ENCODE data around the gene KHDC1. TPM values are rescaled to one million over a fixed set of nuclear protein-coding genes. Genes with fewer than 3 reads are reported as not detected.
"Not testable (repeated sequence)": the region's sequence is repeated elsewhere in the genome, so short reads cannot be mapped to it uniquely, and the experiment has no call there.

The KHDC1 gene
- total RNA-seq, 2 experiments from 2014 or later = 6.8 to 7.4 TPM

DNA sequence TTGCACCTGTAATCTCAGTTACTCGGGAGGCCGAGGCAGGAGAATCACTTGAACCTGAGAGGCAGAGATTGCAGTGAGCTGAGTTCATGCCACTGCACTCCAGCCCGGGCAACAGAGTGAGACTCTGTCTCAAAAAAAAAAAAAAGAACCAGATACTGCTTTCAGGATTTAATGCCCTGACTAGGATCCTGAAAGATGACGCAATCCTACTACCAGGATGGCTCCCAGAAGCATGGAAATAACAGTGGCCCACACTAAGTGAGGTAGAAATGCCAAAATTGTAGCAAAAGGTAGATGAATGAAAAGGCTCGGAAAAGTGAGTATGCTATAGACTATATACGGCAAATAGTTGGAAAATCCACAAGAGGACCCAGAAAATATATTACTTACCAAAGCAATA, 23.8 kb upstream of the KHDC1 start:
- ChIA-PET CTCF (interaction anchor here (1.9 to 3.9 kb wide), 2 partner anchors 41 to 62 kb away, joined by 5 to 51 read pairs; no protein-coding TSS in a partner anchor), POLR2A (no interaction called here)
- no peak overlapping the region for H3K27ac Mint-ChIP-seq
- DNase-seq (no peak), ATAC-seq (no peak)
- H3K4me3 Mint-ChIP-seq = no peak overlapping the region
- no peaks in the 10 kb centered on the region for H3K27me3 Mint-ChIP-seq (ENCODE audit: low read depth)
- no peaks in the 10 kb centered on the region for H3K9me3 Mint-ChIP-seq (ENCODE audit: insufficient read depth)
- H3K4me1 Mint-ChIP-seq (ENCODE audit: low read depth) = no peaks in the 10 kb centered on the region
- H3K36me3 Mint-ChIP-seq (ENCODE audit: low read depth) = peaks cover 19% of the 10 kb centered on the region

DNA sequence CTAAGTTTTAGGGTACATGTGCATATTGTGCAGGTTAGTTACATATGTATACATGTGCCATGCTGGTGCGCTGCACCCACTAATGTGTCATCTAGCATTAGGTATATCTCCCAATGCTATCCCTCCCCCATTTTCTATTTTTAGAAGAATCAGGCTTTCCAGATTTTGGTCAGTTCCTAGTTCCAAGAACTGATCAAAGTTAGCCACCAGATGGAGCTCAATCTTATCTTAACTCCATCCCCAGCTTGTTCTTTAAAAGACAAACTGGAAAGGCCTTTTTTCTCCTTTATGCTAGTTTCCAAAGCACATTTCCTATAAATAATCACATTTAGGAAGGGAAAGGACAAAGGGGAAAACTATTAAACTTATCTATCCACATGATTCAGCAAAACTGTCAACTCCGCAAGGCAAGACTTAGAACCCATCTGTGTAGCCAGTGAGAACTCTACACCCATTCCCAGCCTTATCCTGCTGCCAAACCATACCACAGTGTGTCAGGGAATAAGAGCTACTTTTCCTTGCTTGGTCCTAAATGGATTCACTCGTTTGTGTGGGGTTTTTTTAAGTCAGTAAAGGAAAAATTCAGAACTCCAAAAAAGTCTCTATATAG, 22.8 kb upstream of the KHDC1 start:
- ATAC-seq = no peak

DNA sequence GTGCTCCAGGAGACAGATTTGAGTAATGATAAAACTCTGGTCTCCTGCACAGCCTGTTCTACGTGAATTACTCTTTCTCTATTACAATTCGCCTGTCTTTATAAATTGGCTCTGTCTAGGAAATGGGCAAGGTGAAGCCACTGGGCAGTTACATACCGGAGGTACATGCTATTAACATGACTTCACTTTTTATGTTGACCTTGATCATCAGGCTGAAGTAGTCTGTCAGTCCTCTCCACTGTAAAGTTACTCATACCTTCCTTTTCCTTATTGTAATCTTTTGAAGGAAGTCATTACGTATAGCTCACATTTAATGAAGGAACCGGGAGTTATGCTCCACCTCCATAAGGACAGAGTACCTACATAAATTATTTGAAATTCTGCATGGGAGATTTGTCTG, 19.9 kb upstream of the KHDC1 start:
- no peak overlapping the region for H3K27ac Mint-ChIP-seq
- ChIA-PET POLR2A (no interaction called here), CTCF (no interaction called here)
- no peaks in the 10 kb centered on the region for H3K27me3 Mint-ChIP-seq (ENCODE audit: low read depth)
- ATAC-seq (no peak), DNase-seq (no peak)
- peaks cover 14% of the 10 kb centered on the region for H3K36me3 Mint-ChIP-seq (ENCODE audit: low read depth)
- no peaks in the 10 kb centered on the region for H3K4me1 Mint-ChIP-seq (ENCODE audit: low read depth)
- H3K4me3 Mint-ChIP-seq = no peak overlapping the region
- no peaks in the 10 kb centered on the region for H3K9me3 Mint-ChIP-seq (ENCODE audit: insufficient read depth)

More for the DNA sequence above, 22.8 kb upstream of the KHDC1 start:
- no peak for DNase-seq
- Mint-ChIP-seq H3K4me1 (ENCODE audit: low read depth) (no peaks in the 10 kb centered on the region), H3K36me3 (ENCODE audit: low read depth) (peaks cover 17% of the 10 kb centered on the region), H3K27me3 (ENCODE audit: low read depth) (no peaks in the 10 kb centered on the region), H3K4me3 (no peak overlapping the region), H3K9me3 (ENCODE audit: insufficient read depth) (no peaks in the 10 kb centered on the region), H3K27ac (no peak overlapping the region)
- ChIA-PET CTCF (interaction anchor here (0.7 to 3.9 kb wide), 7 partner anchors 9 to 103 kb away, joined by 3 to 51 read pairs (median 4); no protein-coding TSS in a partner anchor), POLR2A (no interaction called here)

DNA sequence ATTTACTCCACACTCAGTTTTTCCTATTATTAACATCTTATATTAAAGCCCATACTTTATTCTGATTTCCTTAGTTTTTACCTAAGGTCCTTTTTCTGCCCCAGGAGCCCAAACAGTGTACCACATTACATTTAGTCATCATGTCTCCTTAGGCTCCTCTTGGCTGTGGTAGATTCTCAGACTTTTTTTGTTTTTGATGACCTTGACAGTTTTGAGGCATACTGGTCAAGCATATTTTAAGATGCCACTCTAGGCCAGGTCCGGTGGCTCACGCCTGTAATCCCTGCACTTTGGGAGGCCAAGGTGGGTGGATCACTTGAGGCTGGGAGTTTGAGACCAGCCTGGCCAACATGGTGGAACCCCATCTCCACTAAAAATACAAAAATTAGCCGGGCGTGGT, 18.7 kb upstream of the KHDC1 start:
- H3K27me3 Mint-ChIP-seq (ENCODE audit: low read depth); DNase-seq; H3K27ac Mint-ChIP-seq; H3K9me3 Mint-ChIP-seq (ENCODE audit: insufficient read depth); H3K4me3 Mint-ChIP-seq; ATAC-seq; H3K4me1 Mint-ChIP-seq (ENCODE audit: low read depth); POLR2A ChIA-PET; CTCF ChIA-PET: not testable (repeated sequence)
- peaks cover 11% of the 10 kb centered on the region for H3K36me3 Mint-ChIP-seq (ENCODE audit: low read depth)

DNA sequence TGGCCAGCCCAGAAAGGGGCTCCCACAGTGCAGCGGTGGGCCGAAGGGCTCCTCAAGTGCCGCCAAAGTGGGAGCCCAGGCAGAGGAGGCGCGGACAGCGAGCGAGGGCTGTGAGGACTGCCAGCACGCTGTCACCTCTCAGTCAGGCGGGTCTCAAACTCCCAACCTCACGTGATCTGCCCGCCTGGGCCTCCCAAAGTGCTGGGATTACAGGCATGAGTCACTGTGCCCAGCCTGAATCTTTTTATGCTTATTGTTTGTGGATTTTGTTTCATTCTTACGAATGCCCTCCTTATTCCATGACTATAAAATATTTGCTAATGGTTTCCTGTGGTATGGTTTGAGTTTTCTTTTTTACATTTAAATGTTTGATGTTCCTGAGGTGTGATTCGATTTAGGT, 6.3 kb upstream of the KHDC1 start:
- DNase-seq; POLR2A ChIA-PET; H3K27me3 Mint-ChIP-seq (ENCODE audit: low read depth); H3K4me3 Mint-ChIP-seq; H3K9me3 Mint-ChIP-seq (ENCODE audit: insufficient read depth); ATAC-seq; CTCF ChIA-PET; H3K27ac Mint-ChIP-seq: not testable (repeated sequence)
- Mint-ChIP-seq H3K36me3 (ENCODE audit: low read depth) (peaks cover 42% of the 10 kb centered on the region), H3K4me1 (ENCODE audit: low read depth) (peaks cover 16% of the 10 kb centered on the region)

DNA sequence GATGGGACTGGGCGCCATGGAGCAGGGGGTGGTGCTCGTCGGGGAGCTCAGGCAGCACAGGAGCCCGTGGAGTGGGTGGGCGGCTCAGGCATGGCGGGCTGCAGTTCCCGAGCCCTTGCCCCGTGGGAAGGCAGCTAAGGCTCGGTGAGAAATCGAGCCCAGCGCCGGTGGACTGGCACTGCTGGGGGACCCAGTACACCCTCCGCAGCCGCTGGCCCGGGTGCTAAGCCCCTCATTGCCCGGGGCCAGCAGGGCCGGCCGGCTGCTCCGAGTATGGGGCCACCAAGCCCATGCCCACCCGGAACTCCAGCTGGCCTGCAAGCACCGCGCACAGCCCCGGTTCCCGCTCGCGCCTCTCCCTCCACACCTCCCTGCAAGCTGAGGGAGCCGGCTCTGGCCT, 5.9 kb upstream of the KHDC1 start:
- H3K4me3 Mint-ChIP-seq; H3K27me3 Mint-ChIP-seq (ENCODE audit: low read depth); ATAC-seq; H3K9me3 Mint-ChIP-seq (ENCODE audit: insufficient read depth); CTCF ChIA-PET; POLR2A ChIA-PET; DNase-seq; H3K27ac Mint-ChIP-seq: not testable (repeated sequence)
- peaks cover 20% of the 10 kb centered on the region for H3K4me1 Mint-ChIP-seq (ENCODE audit: low read depth)
- H3K36me3 Mint-ChIP-seq (ENCODE audit: low read depth) = peaks cover 41% of the 10 kb centered on the region

DNA sequence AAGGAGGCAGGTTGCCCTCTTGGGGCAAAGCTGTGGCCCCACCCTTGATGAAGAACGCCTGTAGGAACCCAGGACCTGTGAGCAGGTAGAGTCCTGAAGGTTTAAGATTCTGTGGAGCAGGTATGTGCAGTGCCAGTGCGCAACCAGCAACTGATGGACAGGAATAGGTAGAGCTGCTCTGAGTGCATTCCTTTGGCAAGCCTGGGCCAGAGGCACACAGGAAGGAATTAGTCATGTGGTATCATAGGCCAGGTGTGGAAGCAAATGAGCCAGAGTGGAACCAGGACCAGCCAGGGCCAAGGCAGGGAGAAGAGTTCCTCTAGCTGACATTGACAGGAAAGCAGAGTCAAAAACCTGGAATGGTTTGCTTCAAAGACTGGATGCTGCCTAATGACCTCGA, 1.4 kb upstream of the KHDC1 start:
- H3K27ac Mint-ChIP-seq = peak overlapping the region; percentile 58
- H3K4me3 Mint-ChIP-seq = peak overlapping the region; percentile 80
- peaks cover 33% of the 10 kb centered on the region for H3K4me1 Mint-ChIP-seq (ENCODE audit: low read depth)
- H3K9me3 Mint-ChIP-seq (ENCODE audit: insufficient read depth) = no peaks in the 10 kb centered on the region
- H3K27me3 Mint-ChIP-seq (ENCODE audit: low read depth) = no peaks in the 10 kb centered on the region
- peaks cover 32% of the 10 kb centered on the region for H3K36me3 Mint-ChIP-seq (ENCODE audit: low read depth)
- DNase-seq = no peak
- ChIA-PET POLR2A (no interaction called here), CTCF (interaction anchor here (1.0 to 1.3 kb wide), 3 partner anchors 21 to 124 kb away, joined by 3 to 4 read pairs (median 4); no protein-coding TSS in a partner anchor)
- ATAC-seq = no peak

DNA sequence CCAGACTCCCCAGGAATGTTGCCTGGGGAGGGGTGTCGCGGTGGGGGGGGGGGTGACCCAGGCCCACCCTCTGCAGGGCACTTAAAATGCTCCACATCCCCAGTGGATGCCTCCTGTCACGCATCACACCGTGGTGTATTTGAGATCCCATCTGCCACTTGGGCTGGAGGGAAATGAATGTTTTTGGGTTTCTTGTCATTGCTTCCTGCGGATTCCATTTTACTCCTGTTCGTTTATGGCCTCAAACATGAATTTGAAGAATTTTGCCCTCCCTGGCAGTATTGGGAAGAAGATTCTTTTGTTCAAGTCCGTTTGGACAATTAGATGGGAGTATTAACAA, 544 bp upstream of the KHDC1 start:
- H3K27me3 Mint-ChIP-seq (ENCODE audit: low read depth) = no peaks in the 10 kb centered on the region
- H3K4me1 Mint-ChIP-seq (ENCODE audit: low read depth) = peaks cover 33% of the 10 kb centered on the region
- no peaks in the 10 kb centered on the region for H3K9me3 Mint-ChIP-seq (ENCODE audit: insufficient read depth)
- ATAC-seq = peak; percentile 10
- DNase-seq = no peak
- H3K4me3 Mint-ChIP-seq = peak overlapping the region; percentile 80
- H3K27ac Mint-ChIP-seq = peak overlapping the region; percentile 73
- H3K36me3 Mint-ChIP-seq (ENCODE audit: low read depth) = peaks cover 32% of the 10 kb centered on the region
- ChIA-PET POLR2A (interaction anchor here (1.1 kb wide), 1 partner anchor 31 kb away, joined by 3 read pairs; no protein-coding TSS in a partner anchor), CTCF (interaction anchor here (0.9 kb wide), 1 partner anchor 17 kb away, joined by 3 read pairs; no protein-coding TSS in a partner anchor)

DNA sequence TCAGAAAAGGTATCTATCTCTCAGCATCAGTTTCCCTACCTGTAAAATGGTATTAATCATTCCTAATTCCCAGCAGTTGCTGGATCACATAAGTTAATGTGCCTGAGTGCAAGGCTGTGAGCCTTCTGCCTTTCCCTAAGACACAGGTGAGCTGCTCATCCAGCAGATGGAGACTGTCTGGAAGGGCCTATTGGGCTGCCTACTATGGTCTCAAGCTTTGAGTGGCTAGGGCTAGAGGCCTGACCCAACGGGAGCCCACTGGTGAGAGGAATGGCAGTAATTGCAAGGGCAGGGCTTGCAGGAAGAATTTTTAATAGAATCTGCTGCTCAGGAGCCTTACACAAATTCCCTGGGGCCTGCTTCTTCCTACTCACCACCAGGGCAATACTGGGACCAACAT, 4.3 kb downstream of the KHDC1 start:
- Mint-ChIP-seq H3K9me3 (ENCODE audit: insufficient read depth) (no peaks in the 10 kb centered on the region), H3K36me3 (ENCODE audit: low read depth) (no peaks in the 10 kb centered on the region), H3K4me1 (ENCODE audit: low read depth) (peaks cover 10% of the 10 kb centered on the region), H3K27ac (no peak overlapping the region), H3K4me3 (no peak overlapping the region), H3K27me3 (ENCODE audit: low read depth) (no peaks in the 10 kb centered on the region)
- ChIA-PET CTCF (no interaction called here), POLR2A (no interaction called here)
- DNase-seq (no peak), ATAC-seq (no peak)

DNA sequence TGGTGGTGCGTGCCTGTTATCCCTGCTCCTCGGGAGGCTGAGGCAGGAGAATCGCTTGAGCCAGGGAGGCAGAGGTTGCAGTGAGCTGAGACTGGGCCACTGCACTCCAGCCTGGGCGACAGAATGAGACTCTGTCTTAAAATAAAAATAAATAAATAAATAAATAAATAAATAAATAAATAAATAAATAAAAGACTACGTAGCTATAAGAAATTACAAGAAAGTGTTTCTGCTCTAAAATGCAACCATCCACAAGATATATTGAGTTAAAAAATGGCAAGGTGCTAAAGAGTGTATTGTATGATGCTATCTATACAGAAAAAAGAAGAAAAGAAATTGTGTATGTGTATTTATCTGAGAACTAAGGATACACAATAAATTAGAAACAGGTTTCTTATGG, 8.7 kb downstream of the KHDC1 start:
- H3K4me3 Mint-ChIP-seq; ATAC-seq; CTCF ChIA-PET; H3K27ac Mint-ChIP-seq; H3K9me3 Mint-ChIP-seq (ENCODE audit: insufficient read depth); DNase-seq; POLR2A ChIA-PET; H3K27me3 Mint-ChIP-seq (ENCODE audit: low read depth); H3K4me1 Mint-ChIP-seq (ENCODE audit: low read depth); H3K36me3 Mint-ChIP-seq (ENCODE audit: low read depth): not testable (repeated sequence)

DNA sequence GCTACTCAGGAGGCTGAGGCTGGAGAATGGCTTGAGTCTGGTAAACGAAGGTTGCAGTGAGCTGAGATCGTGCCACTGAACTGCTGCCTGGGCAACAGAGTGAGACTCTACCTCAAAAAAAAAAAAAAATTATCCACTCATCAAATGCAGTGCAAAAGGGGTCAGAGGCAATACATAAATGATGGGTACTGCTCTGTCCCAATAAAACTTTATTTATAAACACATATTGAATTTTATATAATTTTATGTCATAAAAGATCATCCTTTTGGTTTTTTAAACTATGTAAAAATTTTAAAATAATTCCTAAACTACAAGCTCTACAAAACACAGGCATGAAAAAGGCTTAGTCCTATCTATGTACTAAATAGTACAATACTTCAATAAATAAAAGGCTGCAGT, 10.3 kb downstream of the KHDC1 start:
- Mint-ChIP-seq H3K4me3 (no peak overlapping the region), H3K9me3 (ENCODE audit: insufficient read depth) (no peaks in the 10 kb centered on the region), H3K4me1 (ENCODE audit: low read depth) (no peaks in the 10 kb centered on the region), H3K27me3 (ENCODE audit: low read depth) (peaks cover 4% of the 10 kb centered on the region), H3K27ac (no peak overlapping the region), H3K36me3 (ENCODE audit: low read depth) (no peaks in the 10 kb centered on the region)
- DNase-seq (no peak), ATAC-seq (no peak)
- ChIA-PET CTCF (no interaction called here), POLR2A (no interaction called here)

DNA sequence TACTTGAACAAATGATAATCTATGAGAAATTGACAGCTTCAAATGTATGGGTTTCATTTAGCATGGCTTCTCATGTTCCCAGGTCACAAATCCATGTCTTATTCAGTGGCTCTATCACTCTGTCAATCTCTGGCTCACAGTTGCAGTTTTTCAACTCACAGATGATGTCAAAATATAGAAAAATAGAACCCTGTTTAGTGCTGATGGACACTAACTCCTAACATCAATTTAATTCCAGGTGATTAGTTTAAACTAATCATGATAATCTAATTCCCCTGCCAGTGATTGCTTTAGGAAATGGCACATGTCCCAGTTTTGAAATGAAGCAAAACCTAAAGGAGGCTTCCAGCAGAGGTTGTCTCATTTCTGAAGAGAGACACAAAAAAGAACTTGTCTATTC, 13.0 kb downstream of the KHDC1 start:
- Mint-ChIP-seq H3K4me3 (no peak overlapping the region), H3K36me3 (ENCODE audit: low read depth) (no peaks in the 10 kb centered on the region), H3K27ac (no peak overlapping the region), H3K9me3 (ENCODE audit: insufficient read depth) (no peaks in the 10 kb centered on the region), H3K27me3 (ENCODE audit: low read depth) (peaks cover 9% of the 10 kb centered on the region), H3K4me1 (ENCODE audit: low read depth) (no peaks in the 10 kb centered on the region)
- no peak for ATAC-seq
- ChIA-PET CTCF (no interaction called here), POLR2A (no interaction called here)
- DNase-seq = no peak
